ENCODE results near the gene RAD51B.

DNA sequence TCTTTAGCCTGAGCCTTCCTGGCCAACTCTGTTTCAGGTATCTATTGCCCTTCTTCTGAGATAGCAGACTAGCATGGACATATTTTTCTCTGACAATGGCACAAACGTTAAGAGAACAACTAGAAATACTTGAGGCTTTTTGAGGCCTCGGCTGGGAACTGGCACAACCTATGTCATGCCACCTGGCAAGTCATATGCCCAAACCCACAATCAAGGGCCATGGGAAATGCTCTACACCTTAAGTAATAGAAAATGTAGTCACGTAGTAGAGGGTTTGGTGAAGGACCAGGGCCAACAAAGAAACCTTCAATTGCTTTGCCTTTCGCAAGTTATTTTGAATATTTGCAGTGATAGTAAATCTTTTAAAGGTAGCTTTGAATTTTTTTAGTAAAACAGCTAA lies 647.8 kb downstream of the RAD51B start:
- no peak for TF ChIP-seq EZH2 (IDR thresholded peaks at IDR 0.05; ENCODE audit: low read depth)
- TF ChIP-seq, protein P1, sequence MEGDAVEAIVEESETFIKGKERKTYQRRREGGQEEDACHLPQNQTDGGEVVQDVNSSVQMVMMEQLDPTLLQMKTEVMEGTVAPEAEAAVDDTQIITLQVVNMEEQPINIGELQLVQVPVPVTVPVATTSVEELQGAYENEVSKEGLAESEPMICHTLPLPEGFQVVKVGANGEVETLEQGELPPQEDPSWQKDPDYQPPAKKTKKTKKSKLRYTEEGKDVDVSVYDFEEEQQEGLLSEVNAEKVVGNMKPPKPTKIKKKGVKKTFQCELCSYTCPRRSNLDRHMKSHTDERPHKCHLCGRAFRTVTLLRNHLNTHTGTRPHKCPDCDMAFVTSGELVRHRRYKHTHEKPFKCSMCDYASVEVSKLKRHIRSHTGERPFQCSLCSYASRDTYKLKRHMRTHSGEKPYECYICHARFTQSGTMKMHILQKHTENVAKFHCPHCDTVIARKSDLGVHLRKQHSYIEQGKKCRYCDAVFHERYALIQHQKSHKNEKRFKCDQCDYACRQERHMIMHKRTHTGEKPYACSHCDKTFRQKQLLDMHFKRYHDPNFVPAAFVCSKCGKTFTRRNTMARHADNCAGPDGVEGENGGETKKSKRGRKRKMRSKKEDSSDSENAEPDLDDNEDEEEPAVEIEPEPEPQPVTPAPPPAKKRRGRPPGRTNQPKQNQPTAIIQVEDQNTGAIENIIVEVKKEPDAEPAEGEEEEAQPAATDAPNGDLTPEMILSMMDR (conservative IDR thresholded peaks at IDR 0.05): no peak
